NCI-H69 (cell line): ENCODE data around the gene EN1.
A peak's percentile ranks its signal among the peaks of the same experiment; 100 is the strongest.

ENCODE experiments used
- DNase-seq: peaks from one replicate; lab custom pipeline; 2025; lab: John Stamatoyannopoulos, UW

EN1 gene

GRCh38 chr2:118846953-118847761 is at the start of gene EN1:
EN1 (minus strand) TSS chr2:118847648; CDS start chr2:118847167, 481 bp downstream.
- peak; percentile 52 for DNase-seq

GRCh38 chr2:118893100-118893499 is 45.7 kb upstream of the EN1 start:
- no peak for DNase-seq

GRCh38 chr2:118889995-118890394 is 42.5 kb upstream of the EN1 start:
- DNase-seq, result no peak

- DNase-seq, result no peak
Observed at GRCh38 chr2:118883792-118884191, 36.3 kb upstream of the EN1 start.

GRCh38 chr2:118882693-118883336 is 35.4 kb upstream of the EN1 start:
- peak; percentile 51 for DNase-seq

GRCh38 chr2:118881490-118882129 is 34.2 kb upstream of the EN1 start:
- DNase-seq, result peak; percentile 65

GRCh38 chr2:118880501-118880900 is 33.1 kb upstream of the EN1 start:
- peak; percentile 1 for DNase-seq

GRCh38 chr2:118878531-118879149 is 31.2 kb upstream of the EN1 start:
- no peak for DNase-seq

GRCh38 chr2:118875318-118875717 is 27.9 kb upstream of the EN1 start:
- no peak for DNase-seq

GRCh38 chr2:118874324-118874723 is 26.9 kb upstream of the EN1 start:
- no peak for DNase-seq

- DNase-seq, result peak; percentile 37
Observed at GRCh38 chr2:118865106-118865505, 17.7 kb upstream of the EN1 start.

GRCh38 chr2:118864207-118864606 is 16.8 kb upstream of the EN1 start:
- no peak for DNase-seq

GRCh38 chr2:118861731-118862130 is 14.3 kb upstream of the EN1 start:
- no peak for DNase-seq

GRCh38 chr2:118861242-118861641 is 13.8 kb upstream of the EN1 start:
- no peak for DNase-seq

- DNase-seq, result no peak
Observed at GRCh38 chr2:118860506-118860905, 13.1 kb upstream of the EN1 start.

- DNase-seq, result no peak
Observed at GRCh38 chr2:118859157-118859770, 11.8 kb upstream of the EN1 start.

GRCh38 chr2:118858485-118859156 is 11.2 kb upstream of the EN1 start:
- DNase-seq, result no peak

- DNase-seq, result no peak
Observed at GRCh38 chr2:118857677-118858484, 10.4 kb upstream of the EN1 start.

GRCh38 chr2:118856978-118857676 is 9.7 kb upstream of the EN1 start:
- DNase-seq, result no peak
